Testis (tissue), 2 donors: Measurements from ENCODE around the gene PRIM2.
"Not testable (repeated sequence)": the region's sequence is repeated elsewhere in the genome, so short reads cannot be mapped to it uniquely, and the experiment has no call there.

Experiments
- CTCF ChIP-seq, 3 experiments: fragments of 450-650 bp in 2 of 3; fragments of 200-600 bp in 1 of 3; sonication (generic) in 1 of 3; IDR thresholded peaks; one replicate each; pipeline ENCODE4 v1.5.1; 2016 to 2019; ENCODE audit warnings: antibody characterized with exemption in 3 of 3, mild to moderate bottlenecking in 2 of 3, moderate library complexity in 1 of 3
- POLR2A ChIP-seq: fragments of 450-650 bp; IDR thresholded peaks from one replicate; pipeline ENCODE4 v1.6.1; 2017; ENCODE audit warnings: antibody characterized with exemption, mild to moderate bottlenecking, moderate library complexity

GRCh38 chr6:57535994-57536393 lies 218.6 kb downstream of the PRIM2 start:
- TF ChIP-seq CTCF (IDR thresholded peaks at IDR 0.05), result peak in 2 of 3 experiments; percentile 14 to 29
- TF ChIP-seq POLR2A, result not testable (repeated sequence)
